Measurements from ENCODE around the gene LCN10.

GRCh38 chr9:136784249-136784996 is 41.7 kb upstream of the LCN10 start:
- TF ChIP-seq POLR2A (IDR thresholded peaks at IDR 0.05) = no peak
- TF ChIP-seq, protein P1, sequence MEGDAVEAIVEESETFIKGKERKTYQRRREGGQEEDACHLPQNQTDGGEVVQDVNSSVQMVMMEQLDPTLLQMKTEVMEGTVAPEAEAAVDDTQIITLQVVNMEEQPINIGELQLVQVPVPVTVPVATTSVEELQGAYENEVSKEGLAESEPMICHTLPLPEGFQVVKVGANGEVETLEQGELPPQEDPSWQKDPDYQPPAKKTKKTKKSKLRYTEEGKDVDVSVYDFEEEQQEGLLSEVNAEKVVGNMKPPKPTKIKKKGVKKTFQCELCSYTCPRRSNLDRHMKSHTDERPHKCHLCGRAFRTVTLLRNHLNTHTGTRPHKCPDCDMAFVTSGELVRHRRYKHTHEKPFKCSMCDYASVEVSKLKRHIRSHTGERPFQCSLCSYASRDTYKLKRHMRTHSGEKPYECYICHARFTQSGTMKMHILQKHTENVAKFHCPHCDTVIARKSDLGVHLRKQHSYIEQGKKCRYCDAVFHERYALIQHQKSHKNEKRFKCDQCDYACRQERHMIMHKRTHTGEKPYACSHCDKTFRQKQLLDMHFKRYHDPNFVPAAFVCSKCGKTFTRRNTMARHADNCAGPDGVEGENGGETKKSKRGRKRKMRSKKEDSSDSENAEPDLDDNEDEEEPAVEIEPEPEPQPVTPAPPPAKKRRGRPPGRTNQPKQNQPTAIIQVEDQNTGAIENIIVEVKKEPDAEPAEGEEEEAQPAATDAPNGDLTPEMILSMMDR (IDR thresholded peaks at IDR 0.05) = peak; percentile 51 to 75 (median 52)
- no peak for TF ChIP-seq POLR2AphosphoS5 (IDR thresholded peaks at IDR 0.05)

Measured in transverse colon (tissue), 4 donors.